Hepatocyte (in vitro differentiated cells): ENCODE measurements around the gene PPP3R1.

Experiments
- EZH2 ChIP-seq: fragments of 200-600 bp; sonication (generic); IDR thresholded peaks from 2 replicates; pipeline ENCODE4 v1.6.1; 2016; ENCODE audit warnings: antibody characterized with exemption, mild to moderate bottlenecking, borderline replicate concordance
- EZH2phosphoT487 ChIP-seq: fragments of 200-600 bp; sonication (generic); IDR thresholded peaks from one replicate; pipeline ENCODE4 v1.6.1; 2018; ENCODE audit warnings: antibody characterized with exemption, mild to moderate bottlenecking, low read depth, moderate library complexity; ENCODE audit not compliant: unreplicated experiment, severe bottlenecking
- TF ChIP-seq, protein P1 (sequence below): fragments of 200-600 bp; sonication (generic); IDR thresholded peaks from 2 replicates; pipeline ENCODE4 v1.5.1; 2016; ENCODE audit warnings: antibody characterized with exemption, mild to moderate bottlenecking; ENCODE audit not compliant: poor library complexity

DNA sequence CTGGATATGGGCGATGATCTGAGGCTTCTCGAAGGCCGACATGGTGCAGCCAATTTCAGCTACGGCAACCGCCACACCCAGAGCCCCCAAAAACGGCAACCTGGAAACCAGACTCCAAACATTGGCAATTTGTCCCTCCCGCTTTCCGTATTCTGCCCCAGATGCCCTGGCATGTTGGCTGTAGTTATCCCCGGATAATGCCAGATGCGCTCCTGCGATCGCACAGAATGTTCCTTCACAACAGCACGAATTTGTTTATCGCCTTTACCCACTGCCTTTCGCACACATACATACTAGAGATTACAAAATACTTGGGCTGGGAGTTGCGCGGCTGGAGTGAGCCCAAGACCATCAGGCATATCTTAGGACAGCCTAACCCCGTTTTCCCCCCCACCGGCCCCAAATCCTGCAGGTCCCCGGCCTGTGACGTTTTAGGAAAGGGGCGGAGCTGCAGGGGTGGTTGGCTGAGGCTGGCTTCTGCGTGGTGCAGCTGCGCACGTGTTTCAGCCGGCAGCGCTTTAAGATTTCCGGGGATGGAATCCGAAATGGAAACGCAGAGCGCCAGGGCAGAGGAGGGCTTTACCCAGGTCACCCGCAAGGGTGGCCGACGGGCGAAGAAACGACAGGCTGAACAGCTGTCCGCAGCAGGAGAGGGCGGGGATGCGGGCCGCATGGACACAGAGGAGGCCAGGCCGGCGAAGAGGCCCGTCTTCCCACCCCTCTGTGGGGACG lies 94.8 kb downstream of the PPP3R1 start, which contains the start of gene PNO1:
- TF ChIP-seq EZH2phosphoT487 (no peak), EZH2 (no peak)
- TF ChIP-seq, protein P1, sequence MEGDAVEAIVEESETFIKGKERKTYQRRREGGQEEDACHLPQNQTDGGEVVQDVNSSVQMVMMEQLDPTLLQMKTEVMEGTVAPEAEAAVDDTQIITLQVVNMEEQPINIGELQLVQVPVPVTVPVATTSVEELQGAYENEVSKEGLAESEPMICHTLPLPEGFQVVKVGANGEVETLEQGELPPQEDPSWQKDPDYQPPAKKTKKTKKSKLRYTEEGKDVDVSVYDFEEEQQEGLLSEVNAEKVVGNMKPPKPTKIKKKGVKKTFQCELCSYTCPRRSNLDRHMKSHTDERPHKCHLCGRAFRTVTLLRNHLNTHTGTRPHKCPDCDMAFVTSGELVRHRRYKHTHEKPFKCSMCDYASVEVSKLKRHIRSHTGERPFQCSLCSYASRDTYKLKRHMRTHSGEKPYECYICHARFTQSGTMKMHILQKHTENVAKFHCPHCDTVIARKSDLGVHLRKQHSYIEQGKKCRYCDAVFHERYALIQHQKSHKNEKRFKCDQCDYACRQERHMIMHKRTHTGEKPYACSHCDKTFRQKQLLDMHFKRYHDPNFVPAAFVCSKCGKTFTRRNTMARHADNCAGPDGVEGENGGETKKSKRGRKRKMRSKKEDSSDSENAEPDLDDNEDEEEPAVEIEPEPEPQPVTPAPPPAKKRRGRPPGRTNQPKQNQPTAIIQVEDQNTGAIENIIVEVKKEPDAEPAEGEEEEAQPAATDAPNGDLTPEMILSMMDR = no peak
